Mesothelial cell of epicardium (in vitro differentiated cells): ENCODE measurements around the gene AMT. TPM values are rescaled to one million over a fixed set of nuclear protein-coding genes. Genes with fewer than 3 reads are reported as not detected.
A peak's percentile ranks its signal among the peaks of the same experiment; 100 is the strongest.

Experiments
- DNase-seq, 2 experiments: peaks; one replicate each; pipeline ENCODE4 v3.0.0; 2021; ENCODE audit warnings: low spot score in 2 of 2; ENCODE audit not compliant: unreplicated experiment in 2 of 2
- H3K27ac Mint-ChIP-seq: 2 replicates; pipeline ENCODE4 v1.8.0; 2021; ENCODE audit warnings: mixed read lengths
- H3K27me3 Mint-ChIP-seq: 2 replicates; pipeline ENCODE4 v1.8.0; 2021; ENCODE audit warnings: low read depth, mixed read lengths
- H3K36me3 Mint-ChIP-seq: 2 replicates; pipeline ENCODE4 v1.8.0; 2021; ENCODE audit warnings: mixed read lengths
- H3K4me1 Mint-ChIP-seq: 2 replicates; pipeline ENCODE4 v1.8.0; 2021; ENCODE audit warnings: mixed read lengths
- H3K4me3 Mint-ChIP-seq: 2 replicates; pipeline ENCODE4 v1.8.0; 2021; ENCODE audit warnings: mild to moderate bottlenecking, moderate library complexity, mixed read lengths
- H3K9me3 Mint-ChIP-seq: 2 replicates; pipeline ENCODE4 v1.8.0; 2021; ENCODE audit warnings: mixed read lengths
- total RNA-seq: library from RNA; stranded (reverse); gene quantifications from 3 replicates; pipeline ENCODE4 v1.2.1, GENCODE V29; 2021
- TF ChIP-seq, protein P1 (sequence below): fragments of 200-600 bp; sonication (generic); IDR thresholded peaks from one replicate; pipeline ENCODE4 v1.5.0; 2021; ENCODE audit warnings: antibody characterized with exemption; ENCODE audit not compliant: unreplicated experiment

The AMT gene
- total RNA-seq, 1 donor from 2014 or later = 33.4 TPM

DNA sequence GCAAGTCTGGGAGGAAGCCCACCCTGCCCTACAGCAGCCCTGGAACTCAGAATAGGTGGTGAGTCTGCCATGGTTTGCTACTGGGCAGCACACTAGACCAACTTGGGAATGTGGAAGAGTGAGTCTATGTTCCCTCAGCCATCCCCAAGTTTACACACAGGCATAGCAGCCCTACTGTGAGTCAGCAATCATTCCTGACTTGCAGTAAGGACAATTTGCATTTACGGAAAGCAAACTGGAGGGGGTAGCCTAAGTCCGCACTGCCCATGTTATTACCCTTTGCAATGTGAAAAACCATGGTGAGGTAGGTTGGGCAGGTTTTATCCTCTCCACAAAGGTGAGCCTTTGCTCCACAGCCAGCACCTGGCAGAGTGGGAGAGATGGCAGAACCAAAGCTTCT, 5.4 kb downstream of the AMT start:
- Mint-ChIP-seq H3K36me3 (peaks cover 7% of the 10 kb centered on the region), H3K4me3 (no peak overlapping the region), H3K4me1 (peaks cover 14% of the 10 kb centered on the region), H3K9me3 (no peaks in the 10 kb centered on the region), H3K27me3 (no peaks in the 10 kb centered on the region), H3K27ac (no peak overlapping the region)
- TF ChIP-seq, protein P1, sequence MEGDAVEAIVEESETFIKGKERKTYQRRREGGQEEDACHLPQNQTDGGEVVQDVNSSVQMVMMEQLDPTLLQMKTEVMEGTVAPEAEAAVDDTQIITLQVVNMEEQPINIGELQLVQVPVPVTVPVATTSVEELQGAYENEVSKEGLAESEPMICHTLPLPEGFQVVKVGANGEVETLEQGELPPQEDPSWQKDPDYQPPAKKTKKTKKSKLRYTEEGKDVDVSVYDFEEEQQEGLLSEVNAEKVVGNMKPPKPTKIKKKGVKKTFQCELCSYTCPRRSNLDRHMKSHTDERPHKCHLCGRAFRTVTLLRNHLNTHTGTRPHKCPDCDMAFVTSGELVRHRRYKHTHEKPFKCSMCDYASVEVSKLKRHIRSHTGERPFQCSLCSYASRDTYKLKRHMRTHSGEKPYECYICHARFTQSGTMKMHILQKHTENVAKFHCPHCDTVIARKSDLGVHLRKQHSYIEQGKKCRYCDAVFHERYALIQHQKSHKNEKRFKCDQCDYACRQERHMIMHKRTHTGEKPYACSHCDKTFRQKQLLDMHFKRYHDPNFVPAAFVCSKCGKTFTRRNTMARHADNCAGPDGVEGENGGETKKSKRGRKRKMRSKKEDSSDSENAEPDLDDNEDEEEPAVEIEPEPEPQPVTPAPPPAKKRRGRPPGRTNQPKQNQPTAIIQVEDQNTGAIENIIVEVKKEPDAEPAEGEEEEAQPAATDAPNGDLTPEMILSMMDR = no peak
- no peak for DNase-seq

- TF ChIP-seq, protein P1 = no peak
- no peaks in the 10 kb centered on the region for H3K27me3 Mint-ChIP-seq
- H3K4me1 Mint-ChIP-seq = peaks cover 10% of the 10 kb centered on the region
- DNase-seq = no peak
- no peaks in the 10 kb centered on the region for H3K9me3 Mint-ChIP-seq
- no peak overlapping the region for H3K4me3 Mint-ChIP-seq
- H3K36me3 Mint-ChIP-seq = peaks cover 7% of the 10 kb centered on the region
- H3K27ac Mint-ChIP-seq = peak overlapping the region; percentile 28
These were observed 6.2 kb downstream of the AMT start for GRCh38 chr3:49415931-49416601.

- Mint-ChIP-seq H3K9me3 (no peaks in the 10 kb centered on the region), H3K4me1 (peaks cover 23% of the 10 kb centered on the region), H3K36me3 (peaks cover 7% of the 10 kb centered on the region), H3K4me3 (no peak overlapping the region), H3K27me3 (no peaks in the 10 kb centered on the region), H3K27ac (no peak overlapping the region)
- TF ChIP-seq, protein P1 = no peak
- no peak for DNase-seq
These were observed 7.5 kb downstream of the AMT start for GRCh38 chr3:49414753-49415152.

DNA sequence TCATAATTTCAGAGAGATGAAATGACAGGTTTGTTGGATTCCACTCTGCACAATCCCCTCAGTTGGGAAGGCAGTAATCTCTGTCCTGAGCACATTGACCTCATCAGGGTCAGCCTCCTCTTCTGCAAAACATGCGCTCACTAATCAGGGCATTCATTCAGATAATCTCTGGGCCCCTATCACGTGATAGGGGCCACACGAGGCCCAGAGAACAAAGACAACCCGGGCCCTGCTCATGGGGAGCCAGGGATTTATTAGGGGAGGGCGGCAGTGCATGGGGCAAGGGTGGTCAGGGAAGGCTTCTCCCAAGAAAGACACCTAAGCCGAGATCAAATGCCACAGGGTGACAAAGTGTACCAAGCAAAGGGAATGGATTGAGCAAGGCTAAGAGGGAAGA, 8.9 kb downstream of the AMT start:
- peak overlapping the region; percentile 96 for H3K27ac Mint-ChIP-seq
- no peaks in the 10 kb centered on the region for H3K9me3 Mint-ChIP-seq
- no peaks in the 10 kb centered on the region for H3K27me3 Mint-ChIP-seq
- H3K36me3 Mint-ChIP-seq = peaks cover 3% of the 10 kb centered on the region
- peaks cover 30% of the 10 kb centered on the region for H3K4me1 Mint-ChIP-seq
- TF ChIP-seq, protein P1 = no peak
- H3K4me3 Mint-ChIP-seq = peak overlapping the region; percentile 92
- no peak for DNase-seq

GRCh38 chr3:49412632-49413337, 9.5 kb downstream of the AMT start:
- TF ChIP-seq, protein P1 = no peak
- peaks cover under 1% of the 10 kb centered on the region for H3K36me3 Mint-ChIP-seq
- H3K4me3 Mint-ChIP-seq = peak overlapping the region; percentile 92
- H3K4me1 Mint-ChIP-seq = peaks cover 32% of the 10 kb centered on the region
- peak overlapping the region; percentile 96 for H3K27ac Mint-ChIP-seq
- DNase-seq = no peak
- no peaks in the 10 kb centered on the region for H3K27me3 Mint-ChIP-seq
- H3K9me3 Mint-ChIP-seq = no peaks in the 10 kb centered on the region
